SKM-1 (cell line): ENCODE data around the gene PROCR.
"Not testable (repeated sequence)": the region's sequence is repeated elsewhere in the genome, so short reads cannot be mapped to it uniquely, and the experiment has no call there.

ENCODE experiments used
- DNase-seq: peaks from one replicate; lab custom pipeline; 2025; ENCODE audit not compliant: unreplicated experiment; lab: John Stamatoyannopoulos, UW

PROCR gene

GRCh38 chr20:35164531-35164930, 7.3 kb upstream of the PROCR start:
- DNase-seq, result not testable (repeated sequence)

GRCh38 chr20:35165221-35166185, 6.4 kb upstream of the PROCR start:
- DNase-seq, result no peak

- no peak for DNase-seq
These were observed 5.5 kb upstream of the PROCR start for GRCh38 chr20:35166242-35166830.

- no peak for DNase-seq
These were observed 4.1 kb upstream of the PROCR start for GRCh38 chr20:35167787-35168186.

GRCh38 chr20:35168701-35169409, 3.0 kb upstream of the PROCR start:
- DNase-seq, result not testable (repeated sequence)

- DNase-seq, result no peak
These were observed 477 bp upstream of the PROCR start for GRCh38 chr20:35171438-35171752.

- DNase-seq, result no peak
These were observed 548 bp downstream of the PROCR start for GRCh38 chr20:35172434-35172806.

GRCh38 chr20:35173576-35174192, 1.8 kb downstream of the PROCR start:
- DNase-seq, result no peak

- no peak for DNase-seq
These were observed 2.8 kb downstream of the PROCR start for GRCh38 chr20:35174458-35175216.

- DNase-seq, result no peak
These were observed 4.3 kb downstream of the PROCR start for GRCh38 chr20:35176132-35176531.

GRCh38 chr20:35179292-35180212, 7.7 kb downstream of the PROCR start:
- no peak for DNase-seq

- DNase-seq, result no peak
These were observed 8.4 kb downstream of the PROCR start for GRCh38 chr20:35180266-35180665.

- DNase-seq, result no peak
These were observed 9.9 kb downstream of the PROCR start for GRCh38 chr20:35181731-35182130.

- not testable (repeated sequence) for DNase-seq
These were observed 14.9 kb downstream of the PROCR start for GRCh38 chr20:35186691-35187289.

GRCh38 chr20:35187584-35188190, 15.8 kb downstream of the PROCR start:
- DNase-seq, result no peak

GRCh38 chr20:35189223-35189622, 17.4 kb downstream of the PROCR start:
- not testable (repeated sequence) for DNase-seq

GRCh38 chr20:35190556-35190955, 18.7 kb downstream of the PROCR start:
- no peak for DNase-seq

- no peak for DNase-seq
These were observed 19.7 kb downstream of the PROCR start for GRCh38 chr20:35191419-35192117.
